Suppressor macrophage treated with lipopolysaccharide for 1 hour (primary cell): Measurements from ENCODE around the gene GPR4.
"Not testable (repeated sequence)": the region's sequence is repeated elsewhere in the genome, so short reads cannot be mapped to it uniquely, and the experiment has no call there.

Source experiments
- DNase-seq, 3 donors: peaks; one replicate each; pipeline ENCODE4 v3.0.0-alpha.2; 2020 to 2022

GPR4 gene

DNA sequence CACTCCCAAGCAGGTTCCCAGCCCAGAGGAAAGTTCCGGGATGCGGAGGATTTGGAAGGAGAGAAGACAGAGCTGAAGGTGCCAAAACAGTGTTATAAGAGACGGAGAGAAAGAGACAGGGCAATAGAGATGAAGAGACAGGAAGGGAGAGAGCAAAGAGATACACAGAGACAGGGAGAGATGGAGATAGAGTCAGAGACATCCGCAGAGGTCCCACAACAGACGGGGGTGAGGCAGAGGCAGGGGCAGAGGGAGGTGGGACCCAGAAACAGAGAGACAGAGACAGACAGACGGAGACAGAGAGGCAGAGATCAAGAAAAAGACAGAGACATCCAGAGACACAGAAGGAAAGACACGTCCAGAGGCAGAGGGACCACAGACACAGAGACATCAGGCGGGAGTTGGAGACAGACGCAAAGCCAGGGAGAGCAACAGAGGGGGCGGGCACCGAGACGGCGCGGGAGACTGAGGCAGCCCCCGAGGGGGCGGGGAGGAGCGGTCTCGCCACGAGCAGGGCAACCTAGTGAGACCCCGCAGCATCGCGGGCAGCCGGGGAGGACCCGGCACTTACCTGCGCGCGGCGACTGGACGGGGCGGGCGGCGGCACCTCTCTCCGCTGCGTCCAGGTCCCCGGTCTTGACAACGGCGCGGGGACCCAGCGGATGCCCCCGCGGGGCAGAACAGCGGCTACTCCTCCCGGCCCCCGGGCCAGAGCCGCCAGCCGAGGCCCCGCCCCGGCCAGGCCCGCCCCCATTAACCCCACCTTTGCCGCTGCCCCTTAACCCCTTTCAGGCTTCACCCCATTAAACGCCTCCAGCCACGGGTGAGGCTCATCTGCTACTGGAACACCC is at the start of gene GPR4:
TSS of gene GPR4 (minus strand) at position 689 of the 851 bp plus-strand sequence. CDS start 10,346 bp downstream, outside the sequence.
- peak in 1 of 3 donors; percentile 18 for DNase-seq

- DNase-seq, result peak in 2 of 3 donors; percentile 24 to 29
These were observed 48.7 kb upstream of the GPR4 start for GRCh38 chr19:45650722-45651121.

- DNase-seq, result no peak
These were observed 44.3 kb upstream of the GPR4 start for GRCh38 chr19:45646345-45646698.

DNA sequence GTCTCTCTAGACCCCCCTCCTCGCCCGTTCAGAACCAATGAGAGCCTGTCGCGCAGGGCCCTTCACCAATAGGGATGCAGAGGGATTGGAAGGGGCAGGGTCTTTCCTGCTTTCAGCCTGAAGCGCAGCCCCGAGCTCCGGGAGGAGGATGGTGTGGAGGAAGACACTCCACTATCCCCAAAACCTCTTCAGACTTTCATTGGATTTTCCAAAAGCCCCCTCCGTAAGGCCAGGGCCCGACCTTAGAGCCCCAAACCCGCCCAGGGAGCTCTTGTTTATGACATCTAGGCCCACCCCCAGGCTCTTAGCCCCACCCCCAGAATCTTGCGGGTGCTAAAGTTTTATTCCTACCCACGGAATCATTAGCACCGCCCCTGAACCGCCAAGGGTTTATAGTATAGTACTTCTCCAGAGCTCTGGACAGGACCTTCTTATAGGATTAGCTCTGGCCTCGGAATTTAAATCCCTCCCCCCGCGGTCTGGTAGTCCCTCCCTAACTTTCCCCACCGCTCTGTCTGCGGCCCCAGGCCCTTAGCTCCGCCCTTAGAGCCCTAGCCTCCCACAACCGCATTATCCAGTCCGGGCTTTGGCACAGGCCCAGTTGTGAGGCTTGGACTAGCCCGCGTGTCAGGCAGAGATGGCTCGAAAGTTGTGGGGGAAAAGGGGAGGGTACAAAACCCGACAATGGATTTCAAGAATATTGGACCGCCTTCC is 43.8 kb upstream of the GPR4 start:
- DNase-seq, result peak; percentile 59 to 76 (median 66)

DNA sequence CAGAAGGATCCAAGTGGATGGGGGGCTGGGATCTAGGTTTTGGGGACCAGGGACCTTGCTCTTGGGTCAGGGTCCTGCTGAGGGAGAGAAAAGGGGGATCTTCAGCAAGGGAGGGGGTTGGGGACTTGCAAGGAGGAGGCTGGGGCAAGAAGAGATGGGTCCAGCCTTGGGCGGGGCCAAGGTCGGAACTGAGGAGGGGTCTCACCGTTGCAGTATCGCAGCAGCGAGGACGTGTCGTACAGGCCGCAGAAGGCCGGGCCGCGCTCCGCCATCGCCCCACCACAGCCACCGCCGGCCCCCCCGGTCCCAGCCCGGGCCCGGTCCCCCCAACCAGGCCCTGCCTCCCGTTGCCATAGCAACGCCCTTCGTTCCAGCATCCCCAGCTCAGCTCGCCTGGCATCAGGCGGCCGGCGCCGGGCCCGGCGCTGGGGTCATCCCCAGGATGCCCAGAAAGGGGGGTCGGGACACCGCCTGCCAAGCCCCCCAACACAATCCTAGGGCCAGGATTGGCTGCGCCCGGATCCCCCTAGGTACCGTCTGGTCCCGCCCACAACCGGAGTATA is 43.1 kb upstream of the GPR4 start:
- DNase-seq, result no peak

- no peak for DNase-seq
These were observed 42.1 kb upstream of the GPR4 start for GRCh38 chr19:45643927-45644771.

GRCh38 chr19:45643024-45643926 is 41.3 kb upstream of the GPR4 start:
- DNase-seq, result peak; percentile 86 to 91 (median 88)

DNA sequence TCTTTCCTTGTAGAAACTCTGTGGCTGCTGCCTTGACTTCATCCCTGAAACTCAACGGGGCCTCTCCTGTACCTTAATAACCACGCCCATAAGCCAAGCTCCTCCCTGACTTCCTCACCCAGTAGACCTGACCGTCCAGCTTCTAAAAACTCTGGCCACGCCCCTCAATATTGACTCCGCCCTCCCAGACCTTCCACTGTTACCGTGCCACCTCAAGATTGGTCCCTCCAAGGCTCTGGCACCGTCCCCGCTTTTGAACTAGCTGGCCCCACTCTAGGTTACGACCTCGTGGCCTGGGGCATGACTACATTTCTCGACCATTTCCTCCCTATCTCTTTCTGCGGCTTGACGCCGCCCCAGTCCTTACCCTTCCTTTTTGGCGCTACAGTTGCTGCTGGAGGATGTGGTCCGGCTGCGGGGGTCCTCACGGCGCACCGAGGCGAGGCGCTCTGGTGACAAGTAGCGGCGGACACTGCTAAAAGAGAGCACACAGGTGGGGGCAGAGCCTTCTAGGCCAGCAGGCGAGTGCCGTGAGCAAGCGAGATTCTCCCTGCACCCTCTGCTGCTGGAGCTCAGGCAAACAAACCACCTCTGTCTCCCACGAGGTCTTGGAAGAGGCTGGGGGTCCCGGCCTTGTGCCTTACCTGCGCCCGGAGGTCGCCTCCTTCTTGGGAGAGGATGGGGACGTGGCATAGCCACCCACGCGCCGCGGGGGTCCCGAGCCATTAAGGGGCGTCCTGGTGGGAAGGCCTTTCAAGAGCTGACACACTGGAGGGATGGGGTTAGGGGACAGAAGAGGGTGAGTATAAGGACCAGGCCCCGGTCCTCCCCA is 39.5 kb upstream of the GPR4 start:
- peak; percentile 75 to 82 (median 78) for DNase-seq

GRCh38 chr19:45640849-45641273 is 38.8 kb upstream of the GPR4 start:
- no peak for DNase-seq

DNA sequence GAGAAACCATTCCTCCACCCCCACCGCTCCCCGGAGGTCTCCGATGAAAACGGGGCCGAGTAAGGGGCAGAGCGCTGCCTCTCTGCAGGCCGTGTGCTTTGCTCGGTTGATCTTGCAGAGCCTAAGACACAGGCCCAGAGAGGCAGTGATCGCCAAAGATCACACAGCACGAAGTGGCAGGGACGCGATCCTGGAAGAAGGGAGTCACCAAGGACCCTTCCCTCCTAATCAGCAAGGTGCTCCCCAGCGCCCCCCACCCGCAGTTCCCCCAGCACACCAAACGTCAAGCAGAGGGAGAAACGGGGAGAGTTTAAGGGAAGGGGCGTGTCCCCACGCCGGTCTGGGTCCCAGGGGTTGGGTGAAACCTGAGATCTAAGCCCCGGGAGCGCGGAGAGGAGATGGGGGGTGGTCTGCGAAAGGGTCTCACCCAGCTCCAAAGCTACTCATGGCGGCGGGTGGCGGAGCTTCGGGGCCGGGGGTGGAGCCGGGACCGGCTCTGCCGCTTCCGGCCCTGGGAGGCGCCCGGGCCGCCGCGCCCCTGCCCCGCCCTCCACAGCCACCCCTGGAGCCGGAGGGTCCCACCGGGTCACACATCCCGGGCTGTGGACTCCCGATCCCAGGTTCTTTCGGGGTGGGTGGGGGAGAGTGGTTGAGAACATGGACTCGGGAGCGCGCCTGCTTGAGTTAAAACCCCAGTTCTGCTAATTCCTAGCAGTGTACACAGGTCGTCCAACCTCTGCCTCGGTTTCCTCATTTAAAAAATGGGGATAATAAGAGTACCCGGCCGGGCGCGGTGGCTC is 37.1 kb upstream of the GPR4 start, which contains the start of gene EML2:
TSS of gene EML2 (minus strand) at position 468 of the 800 bp plus-strand sequence. CDS start at position 447, 21 bp downstream.
- DNase-seq, result peak; percentile 42 to 78 (median 55)

DNA sequence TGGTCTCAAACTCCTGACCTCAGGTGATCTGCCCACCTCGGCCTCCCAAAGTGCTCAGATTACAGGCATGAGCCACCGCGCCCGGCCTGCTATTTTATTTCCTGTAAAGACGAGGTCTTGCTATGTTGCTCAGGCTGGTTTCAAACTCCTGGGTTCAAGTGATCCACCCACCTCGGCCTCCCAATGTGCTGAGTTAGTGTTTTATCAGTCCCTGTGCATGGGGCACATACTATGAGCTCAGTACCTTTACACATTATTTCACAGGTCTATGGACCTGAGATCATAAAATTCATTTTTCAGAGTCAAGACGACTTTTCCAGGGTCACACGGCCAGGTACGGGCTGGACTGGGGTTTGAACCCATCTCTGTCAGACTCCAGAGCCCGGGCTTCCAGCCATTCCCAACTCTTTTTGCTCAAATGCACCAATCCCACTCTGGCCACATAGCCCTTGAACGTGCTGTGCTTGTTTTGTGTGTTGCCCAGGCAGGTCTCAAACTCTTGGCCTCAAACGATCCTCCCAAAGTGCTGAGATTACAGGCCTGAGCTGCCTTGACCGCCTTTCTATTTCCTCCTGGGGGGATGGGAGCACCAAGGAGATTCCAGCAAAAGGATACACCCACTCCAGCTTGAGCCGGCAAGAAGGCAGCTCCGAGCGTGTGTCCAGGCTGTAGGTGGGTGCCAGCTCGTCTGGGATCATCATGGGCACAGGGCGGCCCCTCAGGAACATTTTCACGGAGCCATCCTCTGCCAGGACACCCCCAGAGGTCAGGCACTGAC is 36.1 kb upstream of the GPR4 start:
- DNase-seq, result no peak

GRCh38 chr19:45636902-45637301 is 34.9 kb upstream of the GPR4 start:
- DNase-seq, result no peak

DNA sequence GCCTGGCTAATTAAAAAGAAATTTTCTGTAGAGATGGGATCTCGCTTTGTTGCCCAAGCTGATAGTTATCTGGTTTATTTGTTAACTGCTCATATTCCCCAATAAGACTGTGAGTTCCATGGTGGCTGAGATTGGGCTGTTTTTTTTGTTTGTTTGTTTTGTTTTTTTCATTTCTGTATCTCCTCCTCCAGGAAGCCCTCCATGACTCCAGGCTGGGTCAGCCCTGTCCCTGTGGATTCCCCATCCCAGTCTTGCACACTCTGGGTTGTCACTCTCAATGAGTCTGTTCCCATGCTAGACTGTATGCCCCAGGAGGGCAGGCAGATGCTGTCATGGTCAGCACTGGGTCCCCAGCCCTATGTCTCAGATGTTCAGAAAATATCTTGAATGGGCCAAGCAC is 34.3 kb upstream of the GPR4 start:
- no peak for DNase-seq

DNA sequence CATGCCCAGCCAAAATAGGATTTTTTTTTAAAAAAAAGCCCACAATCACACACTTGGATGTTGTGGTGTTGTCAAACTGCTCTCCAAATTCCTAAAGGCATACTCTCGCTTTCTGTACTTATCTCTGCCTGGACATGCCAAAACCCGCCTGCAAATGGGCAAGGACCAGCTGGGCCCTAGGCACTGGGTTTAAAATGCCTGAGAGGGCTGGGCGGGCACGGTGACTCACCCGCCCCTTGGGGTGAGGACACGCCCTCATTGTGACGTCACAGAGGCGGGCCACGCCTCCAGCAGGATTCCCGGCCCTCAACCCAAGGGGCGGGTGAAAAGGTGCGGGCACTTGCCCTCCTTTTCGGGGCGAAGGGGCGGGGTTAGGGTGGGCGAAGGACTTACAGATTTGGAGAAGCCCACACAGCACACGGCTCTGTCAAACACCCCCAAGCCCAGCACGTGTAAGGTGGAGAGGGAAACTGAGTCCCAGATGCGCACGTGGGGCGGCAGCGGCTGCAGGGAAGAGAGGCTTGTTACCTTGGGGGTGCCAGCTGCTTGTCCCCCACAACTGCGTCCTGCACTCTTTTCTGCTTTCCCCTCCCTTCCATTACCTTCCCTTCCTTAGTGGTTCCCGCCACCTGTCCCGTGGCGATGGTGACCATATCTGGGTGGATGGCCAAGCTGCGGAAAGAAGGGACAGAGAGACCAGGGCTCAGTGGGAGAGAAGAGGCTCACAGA is 30.6 kb upstream of the GPR4 start:
- DNase-seq, result peak; percentile 70 to 81 (median 75)

- DNase-seq, result peak; percentile 48 to 83 (median 50)
These were observed 28.5 kb upstream of the GPR4 start for GRCh38 chr19:45630463-45630862.

DNA sequence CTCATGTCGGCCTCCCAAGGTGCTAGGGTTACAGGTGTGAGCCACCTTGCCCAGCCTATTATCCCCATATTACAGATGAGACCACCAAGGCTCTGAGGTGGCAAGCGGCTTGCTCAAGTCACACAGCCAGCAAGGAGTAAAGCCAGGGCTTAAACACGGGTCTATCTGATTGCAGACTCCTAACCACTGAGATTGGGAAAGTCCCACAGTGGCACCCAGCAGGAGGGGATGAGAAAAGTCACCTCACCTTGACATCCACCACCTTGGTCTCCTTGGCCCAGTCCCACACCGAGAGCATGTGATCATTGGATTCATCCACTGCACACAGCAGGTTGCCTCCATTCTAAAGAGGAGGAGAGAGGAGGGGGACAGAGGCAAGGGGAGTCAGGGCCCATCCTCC is 27.7 kb upstream of the GPR4 start:
- no peak for DNase-seq

DNA sequence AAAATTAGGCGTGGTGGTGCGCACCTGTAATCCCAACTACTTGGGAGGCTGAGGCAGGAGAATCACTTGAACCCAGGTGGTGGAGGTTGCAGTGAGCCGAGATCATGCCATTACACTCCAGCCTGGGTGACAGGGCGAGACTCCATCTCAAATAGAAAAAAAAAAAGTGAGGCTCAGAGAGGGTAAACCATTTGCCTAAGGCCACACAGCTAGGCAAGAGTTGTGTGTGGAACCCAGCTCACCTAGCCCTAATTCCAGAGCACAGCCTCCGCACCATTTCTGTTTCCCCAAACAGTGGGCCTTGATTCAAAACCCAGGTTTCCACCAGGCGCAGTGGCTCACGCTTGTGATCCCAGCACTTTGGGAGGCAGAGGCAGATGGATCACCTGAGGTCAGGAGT is 26.2 kb upstream of the GPR4 start:
- not testable (repeated sequence) for DNase-seq

DNA sequence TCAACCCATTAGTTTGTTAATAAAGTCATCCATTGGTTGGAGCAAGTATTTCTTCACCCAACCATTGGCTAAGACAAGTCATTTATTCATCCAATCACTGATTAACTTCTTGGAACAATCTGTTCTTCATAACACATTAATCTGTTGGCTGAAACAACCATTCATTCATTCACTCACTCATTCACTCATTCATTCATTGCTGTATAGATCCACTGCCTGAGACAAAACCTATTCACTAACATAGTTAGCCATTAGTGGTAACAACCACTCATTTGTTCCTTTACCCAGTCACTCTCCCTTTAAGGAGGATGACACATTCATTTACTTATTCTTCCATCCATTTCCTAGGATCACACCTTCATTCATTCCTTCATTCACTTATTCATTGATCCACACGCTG is 22.0 kb upstream of the GPR4 start:
- no peak for DNase-seq
